ENCODE results near the gene SRGAP1. TPM values are rescaled to one million over a fixed set of nuclear protein-coding genes. Genes with fewer than 3 reads are reported as not detected.

Gene SRGAP1
- total and polyA plus RNA-seq, 2 of the 8 experiments (the other 6 are each of a cell fraction or from before 2014, with no cell fraction given): 3.2 to 7.3 TPM

- POLR2A ChIA-PET (ENCODE audit: partially characterized antibody): no interaction called here
- 80% methylated on average over 5 of the region's 5 CpGs; no CpG with 5 or more reads in 1 of the 2 experiments for whole genome bisulfite sequencing, 2 experiments (ENCODE audit: extremely low coverage in 1 of 2, insufficient coverage in 1 of 2, insufficient read length in 1 of 2, insufficient replicate concordance in 2 of 2, low coverage in 1 of 2, low lambda C conversion rate in 2 of 2, missing lambda C conversion rate in 1 of 2)
- H2AFZ ChIP-seq (ENCODE audit: low read length): no peak overlapping the region
Observed at GRCh38 chr12:63957496-63957895, 113.0 kb downstream of the SRGAP1 start.

More at GRCh38 chr12:63957496-63957895, 113.0 kb downstream of the SRGAP1 start:
- Histone ChIP-seq H3K9ac (replicated peaks in 1 of 4; ENCODE audit: extremely low read depth in 1 of 4, low read depth in 3 of 4, low read length in 3 of 4) (no peak overlapping the region), H3K27me3 (replicated peaks in 1 of 4; ENCODE audit: control insufficient read depth in 3 of 4, extremely low read depth in 1 of 4, insufficient read depth in 3 of 4, low read length in 3 of 4) (no peaks in the 10 kb centered on the region), H4K5ac (ENCODE audit: insufficient read length, low read depth, low read length) (no peak overlapping the region), H3K56ac (replicated peaks; ENCODE audit: insufficient read length, low read depth, low read length) (no peak overlapping the region), H3K27ac (ENCODE audit: low read depth, low read length) (no peak overlapping the region), H3K4ac (replicated peaks; ENCODE audit: insufficient read length, low read depth, low read length) (no peak overlapping the region), H3K4me3 (ENCODE audit: extremely low read depth in 1 of 4, insufficient read depth in 2 of 4, low read depth in 3 of 4, low read length in 4 of 4) (no peak overlapping the region), H2BK120ac (replicated peaks; ENCODE audit: low read depth, low read length) (no peak overlapping the region), H3K23ac (ENCODE audit: insufficient read length) (no peak overlapping the region), H3K18ac (ENCODE audit: extremely low read depth, low read length) (no peak overlapping the region), H2BK15ac (ENCODE audit: low read length) (0 out of 2 replicates have a peak overlapping the region, but pooled peaks have one; percentile 31), H2BK5ac (ENCODE audit: low read depth, low read length) (no peak overlapping the region), H4K20me1 (replicated peaks in 1 of 2; ENCODE audit: control insufficient read depth in 1 of 2, insufficient read depth in 2 of 2, low read length in 2 of 2) (no peaks in the 10 kb centered on the region), H3K23me2 (ENCODE audit: low read depth, low read length) (no peaks in the 10 kb centered on the region; the same call in 1 of the 2 replicates), H3K79me1 (ENCODE audit: low read depth, low read length) (no peaks in the 10 kb centered on the region), H4K8ac (ENCODE audit: extremely low read depth, insufficient read depth, low read length) (no peak overlapping the region), H2BK12ac (ENCODE audit: low read depth, low read length) (no peak overlapping the region), H3K4me1 (replicated peaks in 1 of 4; ENCODE audit: control insufficient read depth in 3 of 4, insufficient read depth in 4 of 4, low read length in 3 of 4) (no peaks in the 10 kb centered on the region), H2BK20ac (ENCODE audit: low read length) (no peak overlapping the region), H4K91ac (replicated peaks; ENCODE audit: insufficient read length, low read length) (no peak overlapping the region), H3K9me3 (ENCODE audit: insufficient read depth in 2 of 2, low read depth in 1 of 2, low read length in 1 of 2) (no peaks in the 10 kb centered on the region), H3K4me2 (ENCODE audit: insufficient read depth in 1 of 2, low read depth in 2 of 2, low read length in 2 of 2) (no peak overlapping the region), H3K36me3 (ENCODE audit: control insufficient read depth in 2 of 4, insufficient read depth in 4 of 4, low read length in 3 of 4) (no peaks in the 10 kb centered on the region), H2AK5ac (ENCODE audit: low read depth, low read length) (no peak overlapping the region), H3K14ac (ENCODE audit: insufficient read length) (no peak overlapping the region), H3K79me2 (ENCODE audit: control insufficient read depth in 1 of 2, insufficient read depth in 2 of 2, low read length in 2 of 2) (0 out of 4 replicates have a peak, but pooled peaks cover 0 to 3% of the 10 kb centered on the region in 2 experiments)
- TF ChIP-seq JUN (IDR thresholded peaks at IDR 0.05; ENCODE audit: low read depth, low read length): no peak
- TF ChIP-seq RBBP5 (IDR thresholded peaks at IDR 0.05; ENCODE audit: borderline replicate concordance, low read depth, low read length): no peak
- no peak for TF ChIP-seq MAX (IDR thresholded peaks at IDR 0.05)
- no peak for TF ChIP-seq RXRA (IDR thresholded peaks at IDR 0.05; ENCODE audit: insufficient read depth, low read depth, low read length)
- no peak for TF ChIP-seq KDM4A (IDR thresholded peaks at IDR 0.05; ENCODE audit: low read depth, low read length, severe bottlenecking)
- TF ChIP-seq NANOG (IDR thresholded peaks at IDR 0.05; ENCODE audit: insufficient read depth, low read depth, low read length, poor library complexity, severe bottlenecking): no peak
- TF ChIP-seq TEAD4 (IDR thresholded peaks at IDR 0.05; ENCODE audit: low read depth, low read length): no peak
- TF ChIP-seq KDM5A (IDR thresholded peaks at IDR 0.05; ENCODE audit: low read length): no peak
- TF ChIP-seq RAD21 (IDR thresholded peaks at IDR 0.05 in 1 of 2, conservative IDR thresholded peaks at IDR 0.05 in 1 of 2; ENCODE audit: low read depth in 2 of 2, low read length in 2 of 2): no peak
- TF ChIP-seq POLR2A (IDR thresholded peaks at IDR 0.05; ENCODE audit: control extremely low read depth in 1 of 2, low read depth in 2 of 2, low read length in 2 of 2): no peak
- no peak for TF ChIP-seq POLR2AphosphoS5 (IDR thresholded peaks at IDR 0.05; ENCODE audit: low read depth, low read length)
- TF ChIP-seq SRF (IDR thresholded peaks at IDR 0.05; ENCODE audit: low read depth, low read length): no peak
- no peak for TF ChIP-seq SP4 (IDR thresholded peaks at IDR 0.05; ENCODE audit: low read length)
- CTCF ChIA-PET (ENCODE audit: partially characterized antibody): interaction anchor here (1.6 kb wide), 1 partner anchor 7 kb away, joined by 3 read pairs; no protein-coding TSS in a partner anchor
- FAIRE-seq: no peak
- no peak for DNase-seq (ENCODE audit: low read depth in 1 of 2, low spot score in 2 of 2)
